SU-DHL-6 (cell line): Measurements from ENCODE around the gene PTMS.

Experiments used
- CTCF ChIP-seq: fragments of 200-600 bp; sonication (generic); IDR thresholded peaks from one replicate; pipeline ENCODE4 v1.5.1; 2017; ENCODE audit warnings: antibody characterized with exemption, mild to moderate bottlenecking, low read length, moderate library complexity; ENCODE audit not compliant: insufficient read depth, poor library complexity, severe bottlenecking
- EZH2phosphoT487 ChIP-seq: fragments of 200-600 bp; sonication (generic), shearing (Covaris generic); conservative IDR thresholded peaks from 2 replicates; pipeline ENCODE4 v1.6.1; 2018; ENCODE audit warnings: mild to moderate bottlenecking, antibody characterized with exemption, low read length, moderate library complexity, mixed read lengths

- no peak for TF ChIP-seq CTCF
- no peak for TF ChIP-seq EZH2phosphoT487
Measured at GRCh38 chr12:6817098-6817497, 50.9 kb downstream of the PTMS start.
